Neural crest cell (in vitro differentiated cells): ENCODE measurements around the gene PI16. TPM values are rescaled to one million over a fixed set of nuclear protein-coding genes. Genes with fewer than 3 reads are reported as not detected.

ENCODE experiments used
- DNase-seq: peaks from one replicate; pipeline ENCODE4 v3.0.0; 2021; ENCODE audit warnings: low read depth, mixed read lengths, low spot score
- H3K27ac Mint-ChIP-seq: one replicate; pipeline ENCODE4 v1.8.0; 2021; ENCODE audit warnings: mild to moderate bottlenecking, mixed read lengths; ENCODE audit not compliant: unreplicated experiment
- H3K27me3 Mint-ChIP-seq: 2 replicates; pipeline ENCODE4 v1.8.0; 2021; ENCODE audit warnings: low read depth, mild to moderate bottlenecking, mixed read lengths
- H3K36me3 Mint-ChIP-seq: 2 replicates; pipeline ENCODE4 v1.8.0; 2021; ENCODE audit warnings: low read depth, mild to moderate bottlenecking, mixed read lengths
- H3K4me1 Mint-ChIP-seq: 2 replicates; pipeline ENCODE4 v1.8.0; 2021; ENCODE audit warnings: mixed read lengths
- H3K4me3 Mint-ChIP-seq: one replicate; pipeline ENCODE4 v1.8.0; 2021; ENCODE audit warnings: mild to moderate bottlenecking, mixed read lengths
- H3K9me3 Mint-ChIP-seq: 2 replicates; pipeline ENCODE4 v1.8.0; 2021; ENCODE audit warnings: mixed read lengths
- long read RNA-seq: library from polyadenylated mRNA; unstranded; transcript quantifications from one replicate; pipeline ENCODE4 v2.0.0, GENCODE V29; 2020
- total RNA-seq: library from RNA; stranded (reverse); gene quantifications from 2 replicates; pipeline ENCODE4 v1.2.1, GENCODE V29; 2021
- TF ChIP-seq, protein P1 (sequence below): fragments of 200-600 bp; sonication (generic); conservative IDR thresholded peaks from 2 replicates; pipeline ENCODE4 v1.5.0; 2021; ENCODE audit warnings: antibody characterized with exemption, mild to moderate bottlenecking

The PI16 gene
- total RNA-seq: not detected in 2 replicates
- long read RNA-seq: 0 reads

GRCh38 chr6:36954262-36954931 is at the start of gene PI16:
PI16 (plus strand) TSS chr6:36954738; CDS start chr6:36954761, 23 bp downstream.
- DNase-seq: no peak
- Mint-ChIP-seq H3K36me3 (no peaks in the 10 kb centered on the region), H3K27ac (no peak within 1 kb of the TSS), H3K27me3 (no peaks in the 10 kb centered on the region), H3K4me1 (no peaks in the 10 kb centered on the region), H3K4me3 (no peak within 1 kb of the TSS), H3K9me3 (no peaks in the 10 kb centered on the region)
- TF ChIP-seq, protein P1, sequence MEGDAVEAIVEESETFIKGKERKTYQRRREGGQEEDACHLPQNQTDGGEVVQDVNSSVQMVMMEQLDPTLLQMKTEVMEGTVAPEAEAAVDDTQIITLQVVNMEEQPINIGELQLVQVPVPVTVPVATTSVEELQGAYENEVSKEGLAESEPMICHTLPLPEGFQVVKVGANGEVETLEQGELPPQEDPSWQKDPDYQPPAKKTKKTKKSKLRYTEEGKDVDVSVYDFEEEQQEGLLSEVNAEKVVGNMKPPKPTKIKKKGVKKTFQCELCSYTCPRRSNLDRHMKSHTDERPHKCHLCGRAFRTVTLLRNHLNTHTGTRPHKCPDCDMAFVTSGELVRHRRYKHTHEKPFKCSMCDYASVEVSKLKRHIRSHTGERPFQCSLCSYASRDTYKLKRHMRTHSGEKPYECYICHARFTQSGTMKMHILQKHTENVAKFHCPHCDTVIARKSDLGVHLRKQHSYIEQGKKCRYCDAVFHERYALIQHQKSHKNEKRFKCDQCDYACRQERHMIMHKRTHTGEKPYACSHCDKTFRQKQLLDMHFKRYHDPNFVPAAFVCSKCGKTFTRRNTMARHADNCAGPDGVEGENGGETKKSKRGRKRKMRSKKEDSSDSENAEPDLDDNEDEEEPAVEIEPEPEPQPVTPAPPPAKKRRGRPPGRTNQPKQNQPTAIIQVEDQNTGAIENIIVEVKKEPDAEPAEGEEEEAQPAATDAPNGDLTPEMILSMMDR: no peak

GRCh38 chr6:36904851-36905393 is 49.6 kb upstream of the PI16 start:
- no peaks in the 10 kb centered on the region for H3K9me3 Mint-ChIP-seq
- TF ChIP-seq, protein P1: no peak

GRCh38 chr6:36906539-36907325 is 47.8 kb upstream of the PI16 start:
- Mint-ChIP-seq H3K9me3 (no peaks in the 10 kb centered on the region), H3K4me3 (no peak overlapping the region), H3K36me3 (peaks cover 8% of the 10 kb centered on the region), H3K27me3 (no peaks in the 10 kb centered on the region), H3K27ac (no peak overlapping the region), H3K4me1 (peaks cover 15% of the 10 kb centered on the region)
- TF ChIP-seq, protein P1: no peak
- DNase-seq: no peak

More at GRCh38 chr6:36904851-36905393, 49.6 kb upstream of the PI16 start:
- Mint-ChIP-seq H3K36me3 (peaks cover 8% of the 10 kb centered on the region), H3K4me3 (no peak overlapping the region), H3K4me1 (peaks cover 15% of the 10 kb centered on the region), H3K27ac (no peak overlapping the region), H3K27me3 (no peaks in the 10 kb centered on the region)
- DNase-seq: no peak

GRCh38 chr6:36907781-36908180 is 46.8 kb upstream of the PI16 start:
- H3K4me3 Mint-ChIP-seq: no peak overlapping the region
- H3K27me3 Mint-ChIP-seq: no peaks in the 10 kb centered on the region
- peaks cover 3% of the 10 kb centered on the region for H3K36me3 Mint-ChIP-seq
- no peak for DNase-seq
- no peak overlapping the region for H3K27ac Mint-ChIP-seq
- H3K4me1 Mint-ChIP-seq: peaks cover 15% of the 10 kb centered on the region
- TF ChIP-seq, protein P1: no peak
- H3K9me3 Mint-ChIP-seq: no peaks in the 10 kb centered on the region

- no peaks in the 10 kb centered on the region for H3K36me3 Mint-ChIP-seq
- H3K4me3 Mint-ChIP-seq: no peak overlapping the region
- H3K27ac Mint-ChIP-seq: no peak overlapping the region
- H3K27me3 Mint-ChIP-seq: no peaks in the 10 kb centered on the region
- TF ChIP-seq, protein P1: no peak
- no peak for DNase-seq
- no peaks in the 10 kb centered on the region for H3K9me3 Mint-ChIP-seq
- peaks cover 15% of the 10 kb centered on the region for H3K4me1 Mint-ChIP-seq
Observed at GRCh38 chr6:36908747-36909146, 45.8 kb upstream of the PI16 start.
